Measurements from ENCODE around the gene PHF21B. TPM values are rescaled to one million over a fixed set of nuclear protein-coding genes. Genes with fewer than 3 reads are reported as not detected.

The PHF21B gene
- total and polyA plus RNA-seq, 12 donors = 0.07 to 0.98 (median 0.50) TPM; not detected in 4

DNA sequence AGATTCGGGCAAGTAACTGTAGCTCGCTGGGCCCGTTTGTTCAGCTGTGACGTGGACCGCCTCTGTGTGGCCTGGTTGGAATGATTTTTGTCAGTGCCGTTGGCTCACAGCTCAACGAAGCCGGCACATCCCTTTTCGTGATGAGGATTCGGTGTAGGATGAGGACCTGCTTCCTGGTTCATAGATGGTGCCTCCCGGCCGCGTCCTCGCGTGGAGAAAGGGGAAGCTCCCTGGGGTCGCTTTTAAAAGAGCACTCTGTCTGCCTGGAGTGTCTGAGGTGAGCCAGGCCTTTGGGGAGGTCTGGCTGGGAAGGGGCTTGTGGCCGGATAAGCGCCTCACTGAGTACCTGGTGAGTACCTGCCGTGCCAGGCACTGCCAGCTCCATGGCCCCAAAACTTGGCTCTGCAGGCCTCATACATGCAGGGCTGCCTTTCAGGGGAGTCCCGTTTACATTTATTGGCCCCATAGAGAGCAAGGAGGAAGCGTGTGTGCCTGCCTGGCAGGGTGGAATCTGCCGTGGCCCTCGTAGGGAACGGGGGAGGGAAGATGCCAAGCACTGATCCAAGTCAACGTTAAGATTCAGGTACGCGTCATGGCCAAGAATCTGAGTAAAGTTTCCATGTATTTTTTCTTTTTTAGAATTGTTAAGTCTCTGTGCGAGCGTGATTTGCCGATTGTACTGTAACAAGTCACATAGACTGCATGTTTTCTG lies 169.0 kb downstream of the PHF21B start:
- H3K9me3 ChIP-seq = peaks cover 0 to 24% (median 13%) of the 10 kb centered on the region in 11 donors
- no peak for DNase-seq
- WGBS, 2 donors = 77 to 79% methylated on average over 30 of the region's 30 CpGs
- intact Hi-C loops (cut with DNase I) = no loop called here
- H3K4me1 ChIP-seq = no peaks in the 10 kb centered on the region
- ATAC-seq = no peak
- H3K36me3 ChIP-seq = no peaks in the 10 kb centered on the region
- no peak overlapping the region for H3K4me3 ChIP-seq
- H3K27me3 ChIP-seq = peaks cover 0 to 18% (median 4%) of the 10 kb centered on the region in 7 donors
- TF ChIP-seq, protein P1, sequence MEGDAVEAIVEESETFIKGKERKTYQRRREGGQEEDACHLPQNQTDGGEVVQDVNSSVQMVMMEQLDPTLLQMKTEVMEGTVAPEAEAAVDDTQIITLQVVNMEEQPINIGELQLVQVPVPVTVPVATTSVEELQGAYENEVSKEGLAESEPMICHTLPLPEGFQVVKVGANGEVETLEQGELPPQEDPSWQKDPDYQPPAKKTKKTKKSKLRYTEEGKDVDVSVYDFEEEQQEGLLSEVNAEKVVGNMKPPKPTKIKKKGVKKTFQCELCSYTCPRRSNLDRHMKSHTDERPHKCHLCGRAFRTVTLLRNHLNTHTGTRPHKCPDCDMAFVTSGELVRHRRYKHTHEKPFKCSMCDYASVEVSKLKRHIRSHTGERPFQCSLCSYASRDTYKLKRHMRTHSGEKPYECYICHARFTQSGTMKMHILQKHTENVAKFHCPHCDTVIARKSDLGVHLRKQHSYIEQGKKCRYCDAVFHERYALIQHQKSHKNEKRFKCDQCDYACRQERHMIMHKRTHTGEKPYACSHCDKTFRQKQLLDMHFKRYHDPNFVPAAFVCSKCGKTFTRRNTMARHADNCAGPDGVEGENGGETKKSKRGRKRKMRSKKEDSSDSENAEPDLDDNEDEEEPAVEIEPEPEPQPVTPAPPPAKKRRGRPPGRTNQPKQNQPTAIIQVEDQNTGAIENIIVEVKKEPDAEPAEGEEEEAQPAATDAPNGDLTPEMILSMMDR (IDR thresholded peaks at IDR 0.05) = no peak
- H3K27ac ChIP-seq = no peak overlapping the region

GRCh38 chr22:44839721-44840120 lies 170.1 kb downstream of the PHF21B start:
- Histone ChIP-seq H3K4me1 (no peaks in the 10 kb centered on the region), H3K36me3 (no peaks in the 10 kb centered on the region), H3K9me3 (peaks cover 0 to 28% (median 14%) of the 10 kb centered on the region in 11 donors), H3K4me3 (no peak overlapping the region), H3K27me3 (peaks cover 0 to 18% (median 4%) of the 10 kb centered on the region in 7 donors), H3K27ac (no peak overlapping the region)
- no peak for DNase-seq
- WGBS, 2 donors = 87 to 88% methylated on average over 13 of the region's 13 CpGs
- no peak for ATAC-seq
- TF ChIP-seq, protein P1 (IDR thresholded peaks at IDR 0.05) = no peak
- intact Hi-C loops (cut with DNase I) = no loop called here

DNA sequence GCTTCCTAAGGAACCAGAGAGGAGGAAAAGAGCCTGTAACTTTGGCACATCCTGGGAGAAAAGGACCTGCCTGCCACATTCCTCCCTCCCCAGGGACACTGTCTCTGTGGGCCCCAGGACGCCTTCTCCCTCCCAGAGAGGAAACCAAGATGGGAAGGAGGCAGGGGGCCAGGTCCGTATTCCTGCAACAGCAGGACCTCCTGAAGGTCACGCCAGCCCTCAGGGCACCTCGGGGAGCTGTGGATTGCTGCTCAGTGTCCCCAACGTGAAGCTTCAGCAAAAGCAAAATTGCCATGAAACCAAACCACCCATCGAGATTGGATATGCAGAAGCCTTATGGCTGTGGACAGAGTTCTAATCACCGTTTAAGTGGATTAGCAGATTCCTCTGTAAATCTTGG lies 170.7 kb downstream of the PHF21B start:
- intact Hi-C loops (cut with DNase I) = no loop called here
- H3K27ac ChIP-seq = no peak overlapping the region
- TF ChIP-seq, protein P1 (IDR thresholded peaks at IDR 0.05) = no peak
- H3K9me3 ChIP-seq = peaks cover 0 to 28% (median 15%) of the 10 kb centered on the region in 11 donors
- 56 to 64% methylated on average over 7 of the region's 7 CpGs for WGBS, 2 donors
- DNase-seq (no peak), ATAC-seq (no peak)
- peaks cover 0 to 18% (median 4%) of the 10 kb centered on the region in 7 donors for H3K27me3 ChIP-seq
- no peak overlapping the region for H3K4me3 ChIP-seq
- no peaks in the 10 kb centered on the region for H3K36me3 ChIP-seq
- H3K4me1 ChIP-seq = no peaks in the 10 kb centered on the region

DNA sequence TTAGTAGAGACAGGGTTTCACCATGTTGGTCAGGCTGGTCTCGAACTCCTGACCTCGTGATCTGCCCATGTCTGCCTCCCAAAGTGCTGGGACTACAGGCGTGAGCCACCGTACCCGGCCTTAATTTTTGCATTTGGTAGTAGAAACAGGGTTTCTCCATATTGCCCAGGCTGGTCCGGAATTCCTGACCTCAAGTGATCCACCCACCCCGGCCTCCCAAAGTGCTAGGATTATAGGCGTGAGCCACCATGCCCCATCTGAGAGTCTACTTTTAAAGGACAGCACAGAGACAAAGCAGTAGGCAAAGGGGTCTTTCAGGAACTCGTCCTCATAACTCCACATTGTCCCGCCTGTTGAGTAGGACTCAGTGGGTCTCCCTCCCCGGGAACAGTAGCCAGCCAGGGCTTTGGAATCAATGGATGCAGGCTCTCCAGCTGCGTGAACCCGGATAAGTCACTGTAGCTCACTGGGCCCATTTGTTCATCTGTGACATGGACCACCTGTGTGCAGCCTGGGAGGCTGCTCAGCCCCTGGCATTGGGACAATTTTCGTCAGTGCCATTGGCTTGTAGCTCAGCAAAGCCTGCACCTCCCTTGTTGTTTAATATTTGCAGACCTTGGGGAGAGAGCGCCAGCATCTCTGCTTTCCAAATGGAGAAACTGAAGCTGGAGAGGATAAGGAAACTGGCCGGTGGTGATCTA lies 171.3 kb downstream of the PHF21B start:
- WGBS, 2 donors = 71 to 77% methylated on average over 16 of the region's 16 CpGs
- H3K4me3 ChIP-seq = no peak overlapping the region
- ATAC-seq = peak in 3 of 8 donors; percentile 23 to 46 (median 41)
- H3K27ac ChIP-seq = no peak overlapping the region
- intact Hi-C loops (cut with DNase I) = no loop called here
- no peaks in the 10 kb centered on the region for H3K4me1 ChIP-seq
- peaks cover 0 to 18% (median 4%) of the 10 kb centered on the region in 7 donors for H3K27me3 ChIP-seq
- peaks cover 0 to 29% (median 21%) of the 10 kb centered on the region in 11 donors for H3K9me3 ChIP-seq
- TF ChIP-seq, protein P1 (IDR thresholded peaks at IDR 0.05) = no peak
- H3K36me3 ChIP-seq = no peaks in the 10 kb centered on the region
- no peak for DNase-seq

Measured in heart right ventricle (tissue), 16 donors.